Keratinocyte (primary cell): Measurements from ENCODE around the gene LMAN2L. TPM values are rescaled to one million over a fixed set of nuclear protein-coding genes. Genes with fewer than 3 reads are reported as not detected.

Experiments used
- DNase-seq: peaks from one replicate; pipeline ENCODE4 v3.0.0-alpha.2; 2011; ENCODE audit warnings: low read depth, missing footprints, low spot score
- FAIRE-seq: peaks from 2 replicates; lab custom pipeline; 2011; peaks lifted over from hg19 to GRCh38; lab: Jason Lieb, UNC
- H2AFZ ChIP-seq: 2 replicates; pipeline ENCODE4 v1.6.0; 2012; ENCODE audit warnings: low read length, control low read depth, inconsistent platforms; ENCODE audit not compliant: control insufficient read depth
- H3K27ac ChIP-seq: 2 replicates; pipeline ENCODE4 v1.5.1; 2011; ENCODE audit warnings: low read length; ENCODE audit not compliant: control insufficient read depth, insufficient read depth
- H3K27me3 ChIP-seq: 3 replicates; pipeline ENCODE4 v1.6.0; 2011; ENCODE audit warnings: low read length; ENCODE audit not compliant: control insufficient read depth, insufficient read depth; ENCODE audit errors: extremely low read depth
- H3K36me3 ChIP-seq, 2 experiments: 2 replicates in 1 of 2; 3 replicates in 1 of 2; pipeline ENCODE4 v1.5.1; 2011; ENCODE audit warnings: low read length in 2 of 2, mild to moderate bottlenecking in 1 of 2; ENCODE audit not compliant: control insufficient read depth in 2 of 2, insufficient read depth in 2 of 2; ENCODE audit errors: extremely low read depth in 1 of 2
- H3K4me1 ChIP-seq: 3 replicates; pipeline ENCODE4 v1.5.1; 2011; ENCODE audit warnings: low read length; ENCODE audit not compliant: control insufficient read depth, insufficient read depth; ENCODE audit errors: extremely low read depth
- H3K4me2 ChIP-seq: 3 replicates; pipeline ENCODE4 v1.6.0; 2011; ENCODE audit warnings: low read depth, low read length; ENCODE audit not compliant: control insufficient read depth, insufficient read depth; ENCODE audit errors: extremely low read depth
- H3K4me3 ChIP-seq, 3 experiments: fragments of 200-600 bp in 1 of 3; sonication (generic) in 1 of 3; 2 replicates in 2 of 3; 3 replicates in 1 of 3; pipeline ENCODE4 v1.5.1; 2011 to 2016; ENCODE audit warnings: low read length in 3 of 3, mild to moderate bottlenecking in 3 of 3, control low read depth in 2 of 3, inconsistent platforms in 1 of 3, low read depth in 1 of 3, mixed read lengths in 1 of 3, mixed run types in 1 of 3, moderate library complexity in 1 of 3; ENCODE audit not compliant: control insufficient read depth in 2 of 3, insufficient read depth in 2 of 3; ENCODE audit errors: extremely low read depth in 1 of 3
- H3K79me2 ChIP-seq: 2 replicates; pipeline ENCODE4 v1.6.0; 2012; ENCODE audit warnings: low read length; ENCODE audit not compliant: control insufficient read depth, insufficient read depth
- H3K9ac ChIP-seq: 3 replicates; pipeline ENCODE4 v1.6.0; 2011; ENCODE audit warnings: low read length; ENCODE audit not compliant: control insufficient read depth, insufficient read depth; ENCODE audit errors: extremely low read depth
- H3K9me1 ChIP-seq: 3 replicates; pipeline ENCODE4 v1.6.0; 2011; ENCODE audit warnings: low read length; ENCODE audit not compliant: control insufficient read depth, insufficient read depth; ENCODE audit errors: extremely low read depth
- H3K9me3 ChIP-seq: 2 replicates; pipeline ENCODE4 v1.5.1; 2012; ENCODE audit warnings: low read depth, low read length; ENCODE audit not compliant: control insufficient read depth
- H4K20me1 ChIP-seq: 3 replicates; pipeline ENCODE4 v1.6.0; 2011; ENCODE audit warnings: low read length; ENCODE audit not compliant: control insufficient read depth, insufficient read depth; ENCODE audit errors: extremely low read depth
- EZH2 ChIP-seq: IDR thresholded peaks from one replicate; pipeline ENCODE4 v1.6.1; 2012; ENCODE audit warnings: inconsistent platforms, mild to moderate bottlenecking, low read length, moderate library complexity
- dilution Hi-C: fragments of 300-500 bp; cut with MboI; formaldehyde crosslinking; loops from one replicate; pipeline ENCODE4 v1.7.0; 2020; ENCODE audit warnings: low sequenced_read_pairs; ENCODE audit not compliant: extremely low pct_ligation_motif_present
- polyA plus RNA-seq, 5 experiments: library from polyadenylated mRNA; depleted of rRNA in 3 of 5; stranded (reverse) in 3 of 5; stranded (forward) in 1 of 5; unstranded in 1 of 5; fragments of >200 nt; gene quantifications; 1 replicate in 1 of 5; 2 replicates in 3 of 5; 3 replicates in 1 of 5; pipeline versions ENCODE4 v1.2.1 to v1.2.3, GENCODE V29; 2011 to 2012; ENCODE audit warnings: missing spikeins in 2 of 5, low read depth in 1 of 5, low replicate concordance in 1 of 5
- TF ChIP-seq, protein P1 (sequence below), 3 experiments: IDR thresholded peaks in 1 of 3; conservative IDR thresholded peaks in 1 of 3; optimal IDR thresholded peaks in 1 of 3; 2 replicates in 2 of 3; 3 replicates in 1 of 3; pipeline versions ENCODE3 to v1.5.1; 2011; ENCODE audit warnings: low read length in 3 of 3, mild to moderate bottlenecking in 3 of 3, moderate library complexity in 2 of 3, control low read depth in 1 of 3, inconsistent platforms in 1 of 3; ENCODE audit not compliant: insufficient read depth in 2 of 3; ENCODE audit errors: extremely low read depth in 1 of 3

Gene LMAN2L
- polyA plus RNA-seq, 1 donor (not counting 4 experiments of a cell fraction or from before 2014, with no cell fraction given): 20.7 TPM

DNA sequence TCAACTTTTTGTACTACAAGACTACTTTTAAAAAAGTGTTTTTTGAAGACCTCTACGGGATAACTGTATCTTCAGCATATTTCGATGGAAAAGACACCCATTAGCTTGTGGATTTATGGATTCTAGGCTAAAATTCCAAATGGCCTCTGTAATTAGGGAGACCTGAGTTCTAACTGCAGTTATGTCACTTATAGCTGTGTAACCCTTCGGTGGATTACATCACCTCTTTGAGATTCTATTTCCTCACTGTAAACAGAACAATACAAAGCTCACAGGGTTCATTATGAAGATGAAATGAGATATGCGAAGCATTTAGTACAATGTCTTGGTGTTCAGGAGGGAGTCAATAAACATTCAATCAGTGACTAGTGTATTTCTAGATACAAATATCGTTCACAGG, 24.2 kb downstream of the LMAN2L start:
- no peak overlapping the region for H3K4me2 ChIP-seq
- H3K27ac ChIP-seq: no peak overlapping the region
- H3K27me3 ChIP-seq: no peaks in the 10 kb centered on the region
- H3K4me1 ChIP-seq: no peaks in the 10 kb centered on the region
- no peaks in the 10 kb centered on the region for H3K79me2 ChIP-seq
- FAIRE-seq (no peak), DNase-seq (no peak)
- H3K9me1 ChIP-seq: no peaks in the 10 kb centered on the region
- no peak overlapping the region for H3K4me3 ChIP-seq
- no peak overlapping the region for H2AFZ ChIP-seq
- H3K9me3 ChIP-seq: no peaks in the 10 kb centered on the region
- H4K20me1 ChIP-seq: no peaks in the 10 kb centered on the region
- peaks cover 7 to 14% of the 10 kb centered on the region in 2 experiments for H3K36me3 ChIP-seq
- TF ChIP-seq, protein P1, sequence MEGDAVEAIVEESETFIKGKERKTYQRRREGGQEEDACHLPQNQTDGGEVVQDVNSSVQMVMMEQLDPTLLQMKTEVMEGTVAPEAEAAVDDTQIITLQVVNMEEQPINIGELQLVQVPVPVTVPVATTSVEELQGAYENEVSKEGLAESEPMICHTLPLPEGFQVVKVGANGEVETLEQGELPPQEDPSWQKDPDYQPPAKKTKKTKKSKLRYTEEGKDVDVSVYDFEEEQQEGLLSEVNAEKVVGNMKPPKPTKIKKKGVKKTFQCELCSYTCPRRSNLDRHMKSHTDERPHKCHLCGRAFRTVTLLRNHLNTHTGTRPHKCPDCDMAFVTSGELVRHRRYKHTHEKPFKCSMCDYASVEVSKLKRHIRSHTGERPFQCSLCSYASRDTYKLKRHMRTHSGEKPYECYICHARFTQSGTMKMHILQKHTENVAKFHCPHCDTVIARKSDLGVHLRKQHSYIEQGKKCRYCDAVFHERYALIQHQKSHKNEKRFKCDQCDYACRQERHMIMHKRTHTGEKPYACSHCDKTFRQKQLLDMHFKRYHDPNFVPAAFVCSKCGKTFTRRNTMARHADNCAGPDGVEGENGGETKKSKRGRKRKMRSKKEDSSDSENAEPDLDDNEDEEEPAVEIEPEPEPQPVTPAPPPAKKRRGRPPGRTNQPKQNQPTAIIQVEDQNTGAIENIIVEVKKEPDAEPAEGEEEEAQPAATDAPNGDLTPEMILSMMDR (optimal IDR thresholded peaks at IDR 0.05 in 1 of 3, IDR thresholded peaks at IDR 0.05 in 1 of 3, conservative IDR thresholded peaks at IDR 0.05 in 1 of 3; ENCODE audit: extremely low read depth in 1 of 3, insufficient read depth in 2 of 3, low read length in 3 of 3): no peak
- TF ChIP-seq EZH2: no peak
- dilution Hi-C loops: no loop called here
- H3K9ac ChIP-seq: no peak overlapping the region

DNA sequence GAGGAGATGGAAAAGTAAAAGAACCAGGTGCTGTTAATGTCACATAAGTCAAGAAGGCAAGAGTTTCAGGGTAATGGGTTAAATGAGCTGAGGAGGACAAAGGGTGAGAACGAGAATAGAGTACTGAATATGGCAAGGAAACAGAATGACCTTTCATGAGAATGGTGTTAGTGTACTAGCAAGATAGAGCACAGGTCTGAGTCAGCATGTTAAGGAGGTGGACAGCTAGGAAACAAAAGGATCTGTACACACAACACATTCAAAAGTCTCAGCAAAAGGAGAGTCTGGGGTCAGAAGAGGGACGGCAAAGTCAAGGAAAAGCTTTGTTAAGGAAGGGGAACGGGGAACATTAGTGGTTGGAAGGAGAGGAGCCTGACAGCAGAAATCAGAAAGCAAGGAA, 28.9 kb downstream of the LMAN2L start:
- Histone ChIP-seq H3K4me3 (no peak overlapping the region), H3K36me3 (peaks cover 19 to 23% of the 10 kb centered on the region in 2 experiments), H3K9me1 (no peaks in the 10 kb centered on the region), H4K20me1 (no peaks in the 10 kb centered on the region), H3K4me1 (no peaks in the 10 kb centered on the region), H3K9me3 (no peaks in the 10 kb centered on the region), H3K27me3 (no peaks in the 10 kb centered on the region), H3K9ac (no peak overlapping the region), H3K4me2 (no peak overlapping the region), H3K27ac (no peak overlapping the region), H3K79me2 (no peaks in the 10 kb centered on the region), H2AFZ (no peak overlapping the region)
- no peak for FAIRE-seq
- dilution Hi-C loops: no loop called here
- no peak for DNase-seq
- TF ChIP-seq, protein P1 (optimal IDR thresholded peaks at IDR 0.05 in 1 of 3, IDR thresholded peaks at IDR 0.05 in 1 of 3, conservative IDR thresholded peaks at IDR 0.05 in 1 of 3; ENCODE audit: extremely low read depth in 1 of 3, insufficient read depth in 2 of 3, low read length in 3 of 3): no peak
- TF ChIP-seq EZH2: no peak
